ENCODE measurements around the gene SLC9A5. TPM values are rescaled to one million over a fixed set of nuclear protein-coding genes. Genes with fewer than 3 reads are reported as not detected.

The SLC9A5 gene
- total RNA-seq, 1 donor, result 0.63 TPM

DNA sequence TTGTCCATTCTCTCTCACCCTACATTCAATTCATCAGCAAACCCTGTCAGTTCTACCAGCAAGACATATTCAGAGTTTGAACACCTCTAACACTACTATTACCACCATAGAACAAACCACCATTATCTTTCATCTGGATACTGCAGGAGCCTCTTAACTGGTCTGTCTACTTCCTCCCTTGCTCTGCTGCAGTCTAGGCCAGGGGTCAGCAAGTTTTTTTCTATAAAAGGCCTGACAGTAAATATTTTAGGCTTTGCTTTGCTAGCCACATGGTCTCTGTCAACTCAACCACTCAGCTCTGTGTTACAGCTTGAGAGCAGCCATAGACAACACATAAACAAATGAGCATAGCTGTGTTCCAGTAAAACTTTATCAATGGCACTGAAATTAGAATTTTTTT is 63.9 kb downstream of the SLC9A5 start:
- H3K4me1 ChIP-seq (ENCODE audit: insufficient read depth, low read length), result peaks cover 13% of the 10 kb centered on the region
- no peaks in the 10 kb centered on the region for H3K27me3 ChIP-seq (ENCODE audit: insufficient read depth, low read length)
- no peaks in the 10 kb centered on the region for H3K9me3 ChIP-seq (ENCODE audit: low read depth, low read length)
- H3K4me3 ChIP-seq (ENCODE audit: low read length), result no peak overlapping the region

DNA sequence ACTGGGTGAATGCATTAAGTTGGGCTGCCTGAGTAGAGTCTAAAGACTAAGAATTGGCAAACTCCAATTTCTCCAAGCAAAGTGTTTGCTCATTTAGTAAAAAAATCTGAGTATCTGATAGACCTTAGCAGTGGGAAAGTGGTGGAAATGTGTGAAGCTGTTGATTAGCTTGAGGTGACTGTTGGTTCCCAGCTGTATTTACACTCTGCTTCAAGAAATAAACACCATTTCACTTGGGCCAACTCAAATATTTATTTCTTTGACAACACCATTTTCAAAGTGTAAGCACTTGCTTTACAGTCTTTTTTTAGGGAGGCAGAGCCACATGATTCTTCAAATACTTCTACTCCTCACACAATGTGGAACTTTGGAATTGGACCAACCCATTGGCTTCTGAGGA is 69.1 kb downstream of the SLC9A5 start:
- Histone ChIP-seq H3K27me3 (ENCODE audit: insufficient read depth, low read length) (peaks cover 5% of the 10 kb centered on the region), H3K4me1 (ENCODE audit: insufficient read depth, low read length) (no peaks in the 10 kb centered on the region), H3K4me3 (ENCODE audit: low read length) (no peak overlapping the region), H3K9me3 (ENCODE audit: low read depth, low read length) (no peaks in the 10 kb centered on the region)

Other genes with a start within 250 kb of the SLC9A5 start
- gene CBFB, start 219.8 kb upstream of the SLC9A5 start, total RNA-seq, result 80.5 TPM
- 32.5 TPM for gene PHAF1, start 139.0 kb upstream of the SLC9A5 start, total RNA-seq
- gene B3GNT9, start 98.0 kb upstream of the SLC9A5 start, total RNA-seq, result 2.0 TPM
- 18.4 TPM for gene TRADD, start 89.1 kb upstream of the SLC9A5 start, total RNA-seq
- 8.5 TPM for gene FBXL8, start 89.0 kb upstream of the SLC9A5 start, total RNA-seq
- gene HSF4, start 84.2 kb upstream of the SLC9A5 start, total RNA-seq, result 2.7 TPM
- 0.73 TPM for gene NOL3, start 78.4 kb upstream of the SLC9A5 start, total RNA-seq
- gene MATCAP1, start 65.0 kb upstream of the SLC9A5 start, total RNA-seq, result 3.5 TPM
- gene EXOC3L1, start 58.8 kb upstream of the SLC9A5 start, total RNA-seq, result 0.42 TPM
- gene E2F4, start 56.8 kb upstream of the SLC9A5 start, total RNA-seq, result 53.3 TPM
- gene ELMO3, start 49.8 kb upstream of the SLC9A5 start, total RNA-seq, result 0.31 TPM
- gene TMEM208, start 21.8 kb upstream of the SLC9A5 start, total RNA-seq, result 17.3 TPM
- 16.5 TPM for gene FHOD1, start 1.5 kb upstream of the SLC9A5 start, total RNA-seq
- gene PLEKHG4, start 30.6 kb downstream of the SLC9A5 start, total RNA-seq, result 4.0 TPM
- under 0.01 TPM for gene KCTD19, start 77.8 kb downstream of the SLC9A5 start, total RNA-seq
- gene LRRC36, start 77.8 kb downstream of the SLC9A5 start, total RNA-seq, result 0.31 TPM
- gene TPPP3, start 144.5 kb downstream of the SLC9A5 start, total RNA-seq, result 5.6 TPM
- 0.63 TPM for gene ZDHHC1, start 167.5 kb downstream of the SLC9A5 start, total RNA-seq
- not detected for gene HSD11B2, start 182.1 kb downstream of the SLC9A5 start, total RNA-seq
- gene ATP6V0D1, start 232.2 kb downstream of the SLC9A5 start, total RNA-seq, result 113 TPM
- gene AGRP, start 234.6 kb downstream of the SLC9A5 start, total RNA-seq, result not detected

All from mononuclear cell (primary cell).